GM18867 (cell line): ENCODE data around the gene U2AF1.
"Not testable (repeated sequence)": the region's sequence is repeated elsewhere in the genome, so short reads cannot be mapped to it uniquely, and the experiment has no call there.

Experiments used
- ATAC-seq: cut with Tn5 transposase; IDR thresholded peaks from one replicate; pipeline ENCODE4 v1.9.1; 2021; ENCODE audit warnings: mild to moderate bottlenecking, moderate library complexity; ENCODE audit not compliant: unreplicated experiment

U2AF1 gene

DNA sequence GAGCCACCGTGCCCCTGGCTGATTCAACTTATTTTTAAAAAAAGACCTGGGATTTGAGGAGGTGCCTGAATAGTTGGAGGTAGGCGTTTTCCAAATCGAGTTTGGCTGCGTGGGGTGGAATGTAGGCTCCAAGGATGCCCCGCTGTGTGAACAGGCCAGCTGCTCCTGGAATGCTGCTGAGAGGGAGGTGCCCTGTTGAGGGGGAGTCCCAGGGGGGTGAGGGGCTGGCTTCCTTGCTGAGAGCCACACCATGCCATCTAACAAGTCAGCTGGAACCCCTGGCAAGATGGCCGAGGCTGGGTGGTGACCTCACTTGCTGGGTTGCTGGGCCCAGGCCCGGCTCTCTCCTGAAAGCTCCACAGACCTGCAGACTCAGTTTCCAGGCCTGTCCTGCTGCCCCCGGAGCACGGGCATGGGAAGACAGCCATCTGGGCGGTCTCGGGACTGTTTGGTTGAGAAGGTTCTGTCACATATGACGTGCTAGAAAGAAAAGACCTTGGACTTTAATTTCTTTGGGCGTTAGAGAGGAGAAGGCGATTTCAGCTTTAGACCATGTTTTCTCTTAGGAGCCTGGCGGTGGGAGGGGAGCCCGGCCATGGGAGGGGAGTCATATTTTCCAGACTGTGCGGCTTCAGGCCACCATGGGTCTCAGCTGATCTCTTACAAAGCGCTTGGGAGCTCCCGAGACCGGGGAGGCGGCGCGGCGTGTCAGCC lies 24.6 kb downstream of the U2AF1 start:
- ATAC-seq, result not testable (repeated sequence)

DNA sequence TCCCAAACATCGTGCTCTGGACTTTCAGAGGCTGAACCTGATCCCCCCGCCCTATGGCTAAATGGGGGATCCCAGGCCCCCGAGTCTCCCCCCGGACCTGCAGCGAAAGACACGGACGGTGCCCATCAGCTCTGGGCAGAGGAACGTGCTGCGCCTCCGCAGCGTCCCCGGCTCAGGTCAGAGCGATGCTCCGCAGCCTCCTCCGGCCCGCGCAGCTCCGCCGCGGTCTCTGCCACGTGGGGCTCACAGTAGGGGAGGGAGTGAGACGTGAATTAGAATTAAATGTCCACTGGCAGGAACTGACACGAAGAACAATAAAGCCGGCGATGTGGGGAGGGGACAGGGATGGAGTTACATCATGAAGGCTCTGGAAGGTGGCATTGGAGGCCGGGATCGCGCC lies 30.7 kb downstream of the U2AF1 start:
- ATAC-seq, result not testable (repeated sequence)

DNA sequence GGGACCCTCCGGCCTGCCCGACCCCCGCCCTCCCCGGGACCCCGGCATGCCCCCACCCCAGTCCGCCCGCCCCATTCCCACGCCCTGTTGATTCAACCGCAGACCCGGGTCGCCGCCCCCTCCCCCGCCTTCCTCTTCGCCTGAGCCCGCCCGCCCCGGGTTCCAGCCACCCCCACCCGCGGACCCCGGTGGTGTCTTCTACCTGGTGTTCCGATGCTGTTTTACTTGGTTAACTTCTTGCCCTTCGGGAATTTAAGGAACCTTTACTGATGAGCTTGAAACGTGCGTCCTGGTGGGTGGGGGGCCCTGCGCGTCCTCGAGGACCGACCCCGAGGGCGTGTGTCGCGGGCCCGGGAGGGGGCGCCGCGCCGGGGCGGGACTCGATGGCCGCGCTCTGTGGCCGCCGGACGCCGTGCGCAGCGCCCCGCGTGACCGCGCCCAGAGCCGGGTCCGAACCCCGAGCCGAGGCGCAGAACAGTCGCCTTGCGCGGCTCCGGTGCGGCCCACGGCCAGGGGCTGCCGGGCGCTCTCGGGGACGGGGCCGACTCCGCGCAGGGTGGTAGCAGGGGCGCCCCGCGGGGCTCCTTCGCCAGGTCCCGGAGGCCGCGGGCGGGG lies 31.2 kb downstream of the U2AF1 start:
- ATAC-seq, result not testable (repeated sequence)

DNA sequence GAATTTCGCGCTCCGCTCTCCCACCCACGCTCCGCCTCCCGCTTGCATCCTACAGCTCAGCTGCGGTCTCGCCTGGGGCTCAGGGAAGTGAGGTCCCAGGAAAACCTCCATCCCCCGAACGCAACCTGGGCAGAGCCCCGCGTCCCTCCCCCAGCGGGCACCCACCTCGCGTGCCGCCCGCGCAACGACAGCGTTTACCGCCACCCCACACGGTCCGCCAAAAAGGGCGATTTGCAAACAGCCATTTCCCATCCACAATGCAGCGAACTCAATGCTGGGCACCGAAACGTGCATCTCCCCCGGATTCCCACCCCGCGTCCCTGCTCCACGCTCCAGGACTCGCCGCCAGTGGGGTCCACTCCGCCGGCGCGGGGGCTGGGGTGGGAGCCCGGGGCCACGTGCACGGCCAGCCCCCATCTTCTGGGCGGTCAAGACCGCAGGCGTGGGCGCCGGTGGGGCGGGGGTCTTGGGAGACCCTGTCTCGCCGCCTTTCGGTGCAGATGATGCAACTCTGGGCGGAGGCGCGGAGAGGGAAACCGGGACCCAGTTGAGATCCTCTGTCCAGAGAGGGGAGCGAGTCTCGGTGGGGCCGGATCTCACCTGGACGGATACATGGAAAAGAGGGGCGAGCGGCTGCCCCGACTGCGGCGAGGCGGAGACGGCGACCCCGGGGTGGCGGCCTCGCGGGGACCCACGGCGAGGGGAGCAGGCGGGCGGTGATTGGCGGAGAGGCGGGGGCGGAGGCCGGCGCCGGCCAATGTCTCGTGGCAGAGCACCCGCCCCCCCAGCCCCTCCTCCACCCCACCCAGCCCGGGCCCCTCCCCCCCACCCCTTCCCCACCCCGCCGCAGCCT lies 32.0 kb downstream of the U2AF1 start, which contains the start of gene CBS:
Gene CBS, minus strand, starts transcription at position 666 of the 853 bp plus-strand sequence. CDS start 3,642 bp downstream, outside the sequence.
- ATAC-seq, result not testable (repeated sequence)

DNA sequence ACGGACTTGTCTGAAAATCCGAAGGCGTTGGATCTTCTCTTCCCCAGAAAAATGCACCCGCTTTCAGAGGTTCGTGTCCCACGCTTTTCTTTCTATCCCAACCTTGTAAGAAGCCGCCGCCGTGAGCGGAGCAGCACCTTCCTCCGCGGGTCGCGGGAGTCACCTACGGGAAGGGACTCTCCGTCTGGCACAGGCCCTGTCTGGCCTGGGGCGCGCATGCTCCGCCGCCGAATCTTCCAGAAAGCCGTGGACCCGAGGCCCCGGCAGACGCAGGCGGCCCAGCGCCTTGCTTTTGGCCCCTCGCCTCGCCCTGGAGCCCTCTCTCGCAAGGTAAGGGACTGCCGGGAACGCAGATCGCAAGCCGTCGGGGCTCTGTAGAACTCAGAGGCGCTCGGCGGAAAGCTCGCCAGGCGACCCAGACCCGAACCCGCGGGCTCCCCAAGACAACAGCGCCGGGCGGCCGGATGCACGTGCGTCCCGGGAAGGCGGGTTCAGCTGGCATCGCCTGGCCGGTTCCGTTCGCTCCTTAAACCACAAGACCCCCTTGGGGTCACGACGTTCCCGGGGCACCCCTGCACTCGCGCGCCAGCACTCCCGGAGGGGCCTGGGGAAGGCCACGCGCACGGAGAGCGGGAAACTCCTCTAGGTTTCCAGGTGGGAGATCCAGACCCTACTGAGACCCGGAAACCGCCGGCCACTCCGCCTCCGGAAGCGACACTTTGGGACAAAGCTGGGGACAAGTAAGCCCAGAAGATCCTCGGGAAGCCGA lies 32.8 kb downstream of the U2AF1 start:
- not testable (repeated sequence) for ATAC-seq

DNA sequence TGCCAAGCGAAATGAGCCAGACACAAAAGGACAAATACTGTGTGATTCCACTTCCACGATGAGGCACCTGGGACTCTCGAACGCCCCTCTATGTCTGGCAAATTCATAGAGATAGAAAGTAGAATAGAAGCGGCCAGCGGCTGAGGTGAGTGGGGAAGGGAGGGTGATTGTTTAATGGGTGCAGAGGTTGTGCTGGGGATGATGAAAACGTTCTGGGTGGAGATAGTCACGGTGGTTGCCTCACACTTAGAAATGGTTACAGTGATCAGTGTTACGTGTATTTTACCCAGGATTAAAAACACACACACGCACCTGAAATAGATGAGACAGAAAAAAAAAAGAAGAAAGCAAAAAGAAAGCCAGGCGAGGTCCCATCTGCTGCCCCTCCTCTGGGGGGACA lies 34.6 kb downstream of the U2AF1 start:
- ATAC-seq, result not testable (repeated sequence)

DNA sequence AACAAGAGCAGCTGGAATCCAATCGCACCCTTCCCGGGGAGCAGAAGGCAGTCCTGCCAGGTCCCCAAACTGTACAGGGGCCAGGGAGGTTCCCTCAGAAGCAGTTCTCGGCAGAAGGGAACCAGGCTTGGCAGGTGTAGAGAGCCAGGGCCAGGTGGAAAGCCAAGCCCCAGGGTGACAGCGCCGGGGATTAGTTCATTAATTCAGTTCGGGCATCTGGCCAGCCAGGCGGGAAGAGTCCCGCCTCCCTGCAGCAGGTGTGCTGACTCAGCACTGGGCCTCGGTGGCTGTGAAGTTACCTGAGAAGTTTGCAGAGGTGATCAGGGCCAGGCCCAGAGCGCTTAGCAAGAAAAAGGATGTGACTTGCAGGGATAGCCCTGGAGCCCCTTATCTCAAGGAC lies 37.7 kb downstream of the U2AF1 start:
- not testable (repeated sequence) for ATAC-seq

DNA sequence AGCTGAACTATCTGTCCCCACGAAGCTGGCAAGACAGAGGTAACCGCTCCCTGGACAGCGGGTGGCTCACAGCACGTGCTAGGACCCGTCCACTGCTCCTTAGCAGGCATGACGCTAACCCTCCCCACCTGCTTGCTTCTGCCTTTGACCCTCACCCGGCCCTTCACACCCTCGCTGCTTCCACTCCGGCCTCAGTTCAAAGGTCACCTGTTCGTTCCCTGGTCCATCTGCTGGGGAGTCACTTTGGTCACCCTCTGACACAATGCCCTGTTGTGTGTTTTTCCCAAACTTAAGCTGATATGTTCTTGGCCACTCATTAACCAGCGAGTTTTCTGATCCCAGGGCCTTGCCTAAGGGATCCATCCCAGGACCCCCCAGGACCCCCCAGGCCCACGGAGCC lies 39.3 kb downstream of the U2AF1 start:
- not testable (repeated sequence) for ATAC-seq

DNA sequence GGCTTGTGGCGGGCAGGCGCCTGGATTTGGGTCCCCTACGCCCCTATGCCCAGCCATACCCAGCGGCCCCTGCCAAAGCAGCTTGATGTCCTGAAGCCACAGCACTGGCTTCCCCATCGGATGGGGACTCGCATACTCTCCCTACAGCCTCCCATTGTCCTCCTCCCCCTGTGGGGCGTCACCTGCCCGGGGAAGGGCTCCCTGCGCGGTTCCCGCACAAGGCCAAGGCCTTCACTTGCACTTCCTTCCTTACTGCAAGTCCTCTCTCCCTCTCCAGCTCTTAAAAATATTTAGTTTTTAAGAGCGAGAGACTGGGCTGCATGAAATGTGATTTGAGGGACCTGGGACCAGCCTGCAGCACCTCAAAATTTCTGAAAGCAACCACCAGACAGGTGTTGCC lies 40.7 kb downstream of the U2AF1 start:
- ATAC-seq, result not testable (repeated sequence)

DNA sequence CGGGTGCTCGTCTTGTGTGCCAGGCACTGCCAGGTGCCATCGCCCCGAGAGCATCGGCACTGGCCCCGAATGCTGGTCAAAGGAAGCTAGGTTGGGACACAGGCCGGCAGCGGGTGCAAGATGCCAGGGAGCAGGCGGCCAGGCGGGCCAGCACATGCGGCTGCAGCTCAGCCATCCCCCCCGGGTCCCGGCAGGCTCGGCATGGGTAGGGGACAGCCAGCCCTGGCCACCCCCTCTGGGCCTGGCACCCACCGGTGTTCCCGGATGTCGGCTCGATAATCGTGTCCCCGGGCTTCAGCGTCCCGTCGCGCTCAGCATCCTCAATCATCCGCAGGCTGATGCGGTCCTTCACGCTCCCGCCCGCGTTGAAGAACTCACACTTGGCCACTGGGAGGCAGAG lies 41.4 kb downstream of the U2AF1 start:
- not testable (repeated sequence) for ATAC-seq

DNA sequence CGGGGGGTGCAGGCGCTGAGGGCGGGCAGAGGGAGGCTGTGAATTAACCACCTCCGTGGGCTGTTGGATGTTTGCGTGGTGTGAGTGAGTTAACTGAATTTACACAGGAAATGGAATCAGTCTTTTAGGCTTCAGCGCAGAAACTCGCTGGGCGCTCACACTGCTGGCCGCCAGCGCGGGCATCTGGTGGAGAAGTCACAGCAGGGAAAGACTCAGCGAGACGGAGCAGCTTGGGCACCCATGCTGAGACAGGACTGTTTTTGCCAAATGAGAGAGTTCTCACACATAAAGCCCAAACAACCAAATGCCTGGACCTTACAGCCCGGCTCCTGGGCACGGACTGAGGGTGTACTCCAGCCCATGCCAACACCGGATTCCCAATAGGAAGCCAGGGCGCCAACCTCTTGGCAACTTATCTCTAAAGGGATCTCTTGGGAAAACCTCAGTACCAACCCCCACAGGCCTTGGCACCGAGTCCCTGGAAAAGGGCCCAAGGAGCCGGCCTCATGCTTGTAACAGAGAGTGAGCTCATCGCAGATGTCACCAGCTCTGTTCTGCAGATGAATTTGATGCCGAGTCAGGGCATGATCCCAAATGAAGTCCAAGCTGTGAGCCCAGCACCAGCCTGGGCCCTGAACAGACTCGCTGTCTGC lies 43.0 kb downstream of the U2AF1 start:
- not testable (repeated sequence) for ATAC-seq

DNA sequence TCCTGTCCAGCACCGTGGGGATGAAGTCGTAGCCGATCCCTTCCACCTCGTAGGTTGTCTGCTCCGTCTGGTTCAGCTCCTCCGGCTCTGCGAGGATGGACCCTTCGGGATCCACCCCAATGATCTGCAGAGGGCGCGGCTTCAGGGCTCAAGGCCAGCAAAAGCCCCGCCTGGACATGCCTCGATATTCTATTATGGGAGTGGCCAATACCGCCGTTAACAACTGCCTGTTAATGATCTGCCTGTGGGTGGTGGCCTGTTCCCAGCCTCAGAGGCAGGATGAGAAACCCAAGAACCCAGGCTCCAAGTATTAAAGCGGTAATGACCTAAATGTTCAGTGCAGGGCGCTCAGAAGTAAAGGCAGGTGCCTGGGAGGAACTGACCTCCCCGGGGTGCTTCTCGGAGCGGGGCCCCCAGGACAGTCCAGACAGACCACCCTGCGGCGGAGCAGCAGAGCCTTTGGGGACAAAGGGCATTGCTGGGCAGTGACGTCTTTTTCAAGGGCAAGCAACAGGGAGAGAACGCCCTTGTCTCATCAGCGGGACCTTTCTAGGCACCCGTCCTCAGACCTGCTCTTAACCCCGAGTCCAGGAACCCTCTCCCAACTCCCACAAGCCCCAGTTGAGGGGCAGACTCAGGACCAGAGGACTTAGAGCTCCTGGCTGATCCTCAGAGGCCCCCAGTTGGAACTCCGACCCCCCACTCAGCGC lies 44.3 kb downstream of the U2AF1 start:
- ATAC-seq, result not testable (repeated sequence)

DNA sequence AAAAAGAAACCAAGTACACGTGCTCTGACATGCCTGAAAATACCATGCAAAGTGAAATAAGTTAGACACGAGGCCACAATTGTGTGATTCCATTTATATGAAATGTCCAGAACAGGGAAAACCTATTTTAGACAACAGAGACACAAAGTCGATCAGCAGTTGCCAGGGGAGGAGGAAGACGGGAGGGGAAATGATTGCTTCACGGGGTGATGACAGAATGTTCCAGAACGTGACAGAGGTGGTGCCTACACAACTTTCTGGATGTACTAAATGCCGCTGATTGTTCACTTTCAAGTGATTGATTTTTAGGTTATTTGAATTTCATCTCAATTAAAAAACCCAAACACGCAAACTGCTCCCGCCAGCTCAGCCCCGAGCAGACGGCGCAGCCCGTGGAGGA lies 54.3 kb downstream of the U2AF1 start:
- not testable (repeated sequence) for ATAC-seq

DNA sequence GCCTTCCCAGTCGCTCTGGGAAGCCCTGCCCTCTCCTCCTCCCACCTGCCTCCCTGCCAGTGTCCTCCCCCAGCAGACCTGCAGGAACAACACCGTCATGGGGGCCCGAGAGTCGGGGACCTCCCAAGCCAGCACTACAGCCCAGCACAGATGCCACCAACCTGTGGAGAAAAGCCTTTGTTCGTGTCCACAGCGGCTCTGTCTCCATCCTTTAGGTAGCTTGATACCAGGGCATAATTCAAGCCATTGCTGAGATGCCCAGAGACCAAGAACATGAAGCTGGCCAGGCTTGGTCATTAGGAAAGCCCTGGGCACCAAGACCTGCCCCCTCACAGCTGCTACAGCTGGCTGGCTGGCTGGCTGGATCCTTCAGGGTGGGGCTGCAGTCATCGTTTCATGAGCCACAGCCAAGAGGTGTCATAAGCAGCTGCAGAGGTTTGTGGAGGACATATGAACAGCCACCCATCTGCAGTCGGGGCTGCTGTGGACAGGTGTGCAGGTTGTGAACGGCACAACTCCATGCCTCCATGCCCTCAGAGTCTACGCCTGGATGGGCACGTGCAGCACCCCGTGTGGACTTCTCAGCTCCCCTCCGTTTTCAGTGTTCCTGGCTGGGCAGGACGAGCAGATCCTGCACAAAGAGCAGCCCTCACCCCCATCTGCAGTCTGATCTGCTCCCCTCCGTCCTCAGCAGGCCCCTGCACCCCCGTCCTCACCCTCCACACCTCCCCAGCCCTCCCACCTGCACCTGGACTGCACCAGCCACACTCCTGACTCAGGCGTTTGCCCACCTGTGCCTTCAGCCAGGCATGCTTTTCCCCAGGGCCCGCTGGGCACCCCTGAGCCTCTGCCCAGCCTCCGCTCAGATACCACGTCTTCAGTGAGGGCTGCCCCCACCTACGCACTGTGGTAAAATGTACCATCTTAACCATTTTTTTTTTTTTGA lies 61.2 kb downstream of the U2AF1 start:
- not testable (repeated sequence) for ATAC-seq

DNA sequence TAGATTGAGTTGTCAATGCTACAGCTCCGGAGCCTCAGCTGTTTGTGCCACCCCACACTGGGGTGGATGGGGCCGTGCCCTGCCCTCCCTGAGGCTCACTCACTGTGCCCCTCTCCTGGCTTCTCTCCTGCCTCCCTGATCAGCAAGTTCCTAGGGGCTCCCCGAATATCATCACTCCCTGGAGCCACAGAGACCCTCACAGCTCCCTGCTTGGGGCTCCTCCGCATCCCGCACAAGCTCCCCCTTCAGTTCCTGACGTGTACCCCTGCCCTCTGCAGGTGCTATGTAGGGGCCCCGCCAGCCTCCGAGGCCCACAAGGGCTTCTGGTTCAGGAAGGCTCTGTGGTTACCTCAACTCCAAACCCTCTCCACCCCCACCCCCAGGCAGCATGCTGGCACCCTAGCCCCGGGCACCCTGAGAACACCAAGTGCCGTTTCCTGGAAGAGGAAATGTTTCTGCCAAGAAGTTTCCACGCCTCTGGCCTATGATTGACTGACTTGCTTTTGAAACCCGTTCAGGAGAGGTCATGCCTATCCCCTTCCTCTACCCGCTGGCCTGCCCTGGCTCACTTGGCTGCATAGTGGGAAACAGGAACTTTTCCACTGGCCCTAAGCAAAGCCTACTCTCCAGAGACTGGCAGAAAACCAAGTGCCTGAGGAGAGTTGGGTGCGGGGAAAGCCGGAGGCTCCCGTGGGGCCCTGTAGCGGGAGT lies 62.0 kb downstream of the U2AF1 start:
- not testable (repeated sequence) for ATAC-seq

DNA sequence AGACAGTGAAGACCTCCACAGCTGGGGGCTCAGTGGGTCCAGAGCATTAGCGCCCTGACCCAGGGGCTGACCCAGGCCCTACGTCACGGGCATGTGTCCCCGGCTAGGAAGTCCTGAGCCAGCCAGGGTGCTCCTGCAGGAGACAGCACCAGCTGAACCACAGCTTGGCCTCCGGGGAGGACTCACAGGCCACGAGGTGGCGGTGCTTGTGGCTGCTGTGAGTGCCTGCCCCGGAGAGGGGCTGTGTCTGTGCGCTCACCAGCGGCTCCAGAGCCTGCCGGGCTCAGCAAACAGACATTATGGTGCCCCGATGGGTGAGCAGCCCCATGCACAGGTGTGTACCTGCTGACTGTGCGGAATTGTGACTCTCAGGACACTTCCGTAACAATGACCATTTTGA lies 62.8 kb downstream of the U2AF1 start:
- ATAC-seq, result not testable (repeated sequence)

DNA sequence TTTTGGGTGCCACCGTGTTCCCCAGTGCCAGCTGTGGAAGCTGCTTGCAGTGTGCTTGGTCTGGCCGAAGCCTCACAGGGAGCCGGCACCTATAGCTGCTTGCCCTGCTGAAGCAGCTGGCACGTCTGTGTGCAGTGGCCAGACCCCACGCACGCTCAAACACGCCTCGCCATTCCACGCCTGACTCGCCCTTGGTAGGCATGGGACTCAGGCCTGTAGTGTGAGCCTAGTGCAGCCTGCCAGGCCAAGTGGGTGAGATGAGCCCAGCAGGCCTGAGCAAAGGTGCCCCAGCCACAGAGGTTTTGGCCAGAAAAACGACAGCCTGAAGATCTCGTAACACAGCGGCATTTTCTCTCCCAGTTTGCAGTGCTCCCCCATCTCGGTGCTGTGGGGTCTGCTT lies 64.1 kb downstream of the U2AF1 start:
- not testable (repeated sequence) for ATAC-seq
